HG02885 (cell line): ENCODE data around the gene ARSH.
"Not testable (repeated sequence)": the region's sequence is repeated elsewhere in the genome, so short reads cannot be mapped to it uniquely, and the experiment has no call there.

Source experiments
- ATAC-seq: cut with Tn5 transposase; IDR thresholded peaks from one replicate; pipeline ENCODE4 v1.9.1; 2021; ENCODE audit warnings: mild to moderate bottlenecking; ENCODE audit not compliant: unreplicated experiment, poor library complexity

The ARSH gene

GRCh38 chrX:3029129-3029528 is 22.8 kb downstream of the ARSH start:
- ATAC-seq: no peak

- ATAC-seq: no peak
These were observed 30.9 kb downstream of the ARSH start for GRCh38 chrX:3037218-3037617.

GRCh38 chrX:3044196-3044595 is 37.9 kb downstream of the ARSH start:
- ATAC-seq: no peak

GRCh38 chrX:3044671-3045070 is 38.3 kb downstream of the ARSH start:
- no peak for ATAC-seq

GRCh38 chrX:3046253-3047240 is 40.2 kb downstream of the ARSH start:
- ATAC-seq: no peak

- not testable (repeated sequence) for ATAC-seq
These were observed 44.3 kb downstream of the ARSH start for GRCh38 chrX:3050523-3051175.

- ATAC-seq: no peak
These were observed 46.5 kb downstream of the ARSH start for GRCh38 chrX:3052860-3053259.

- ATAC-seq: no peak
These were observed 60.2 kb downstream of the ARSH start for GRCh38 chrX:3066555-3066954.

GRCh38 chrX:3075959-3076358 is 69.6 kb downstream of the ARSH start:
- no peak for ATAC-seq

GRCh38 chrX:3076416-3076991 is 70.2 kb downstream of the ARSH start:
- ATAC-seq: no peak
